Activated T-cell treated with anti-CD3 and anti-CD28 coated beads, Interleukin-2, amount 50 U/mL, for 4 hours (primary cell): Measurements from ENCODE around the gene PODN. TPM values are rescaled to one million over a fixed set of nuclear protein-coding genes. Genes with fewer than 3 reads are reported as not detected.

ENCODE experiments used
- ATAC-seq, 2 donors: fragments of 200-7000 bp; cut with Tn5 transposase; one replicate each; pipeline ENCODE4 v1.10.0; 2021
- DNase-seq: peaks from one replicate; pipeline ENCODE4 v3.0.0-alpha.2; 2020
- H3K27me3 Mint-ChIP-seq: one replicate; pipeline ENCODE4 v1.8.0; 2021; ENCODE audit warnings: low read depth, mixed read lengths
- H3K36me3 Mint-ChIP-seq: one replicate; pipeline ENCODE4 v1.8.0; 2022; ENCODE audit warnings: mixed read lengths; ENCODE audit not compliant: insufficient read depth
- H3K4me1 Mint-ChIP-seq: one replicate; pipeline ENCODE4 v1.8.0; 2021; ENCODE audit warnings: low read depth, mixed read lengths
- H3K4me3 Mint-ChIP-seq: one replicate; pipeline ENCODE4 v1.8.0; 2021; ENCODE audit warnings: mild to moderate bottlenecking, moderate library complexity, mixed read lengths
- H3K9me3 Mint-ChIP-seq: one replicate; pipeline ENCODE4 v1.8.0; 2021; ENCODE audit warnings: mixed read lengths
- total RNA-seq, 3 donors: library from RNA; stranded (reverse); gene quantifications; one replicate each; pipeline ENCODE4 v1.2.1, GENCODE V29; 2021

PODN gene
- total RNA-seq, 3 donors from 2014 or later = 0.11 to 0.23 TPM; not detected in 1

DNA sequence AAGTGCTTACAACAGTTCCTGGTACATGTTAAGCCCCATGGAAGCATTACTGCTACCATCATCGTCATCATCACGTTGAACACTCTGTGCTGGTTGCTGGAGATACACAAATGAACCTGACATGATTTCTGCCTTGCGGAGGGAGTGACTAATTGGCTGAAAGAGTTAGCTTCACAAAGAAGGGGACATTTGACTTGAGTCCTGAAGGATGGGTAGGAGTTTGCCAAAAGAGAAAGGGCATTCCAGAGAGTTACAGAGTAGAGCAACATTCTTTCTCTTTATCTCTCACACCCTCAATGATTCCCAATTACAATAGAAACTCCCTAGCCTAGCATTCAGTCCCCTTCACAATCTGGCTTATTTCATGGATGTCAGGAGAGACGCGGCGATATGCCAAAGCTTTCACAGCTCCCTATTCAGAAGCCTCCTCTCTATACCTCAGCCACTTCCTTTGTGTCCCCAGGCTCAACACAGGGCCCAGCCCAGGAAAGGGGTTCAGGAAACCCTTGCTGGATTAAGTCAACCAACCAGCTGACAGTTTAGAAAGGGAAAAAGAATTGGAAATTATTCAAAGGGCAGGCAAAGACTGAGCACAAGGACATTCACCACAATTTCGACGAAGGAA lies 42.4 kb downstream of the PODN start:
- Mint-ChIP-seq H3K4me3 (no peak overlapping the region), H3K4me1 (peaks cover 7% of the 10 kb centered on the region), H3K27me3 (peaks cover 3% of the 10 kb centered on the region), H3K9me3 (no peaks in the 10 kb centered on the region), H3K36me3 (no peaks in the 10 kb centered on the region)
- ATAC-seq (no peak), DNase-seq (no peak)

DNA sequence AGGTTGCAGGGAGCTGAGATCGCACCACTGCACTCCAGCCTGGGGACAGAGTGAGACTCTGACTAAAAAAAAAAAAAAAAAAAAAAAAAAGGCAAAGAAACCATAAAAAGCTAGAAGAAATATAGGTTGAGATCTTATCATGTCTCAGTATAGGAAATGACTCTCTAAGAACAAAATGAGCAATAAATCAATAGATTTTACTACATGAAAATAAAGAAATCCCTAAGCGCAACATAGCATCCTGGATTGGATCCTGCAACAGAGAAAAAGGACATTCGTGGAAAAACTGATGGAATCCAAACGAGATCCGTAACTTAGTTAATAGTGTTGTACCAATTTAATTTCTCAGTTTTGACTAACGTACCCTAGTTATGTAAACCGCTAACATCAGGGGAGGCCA lies 45.1 kb downstream of the PODN start:
- H3K4me3 Mint-ChIP-seq = no peak overlapping the region

DNA sequence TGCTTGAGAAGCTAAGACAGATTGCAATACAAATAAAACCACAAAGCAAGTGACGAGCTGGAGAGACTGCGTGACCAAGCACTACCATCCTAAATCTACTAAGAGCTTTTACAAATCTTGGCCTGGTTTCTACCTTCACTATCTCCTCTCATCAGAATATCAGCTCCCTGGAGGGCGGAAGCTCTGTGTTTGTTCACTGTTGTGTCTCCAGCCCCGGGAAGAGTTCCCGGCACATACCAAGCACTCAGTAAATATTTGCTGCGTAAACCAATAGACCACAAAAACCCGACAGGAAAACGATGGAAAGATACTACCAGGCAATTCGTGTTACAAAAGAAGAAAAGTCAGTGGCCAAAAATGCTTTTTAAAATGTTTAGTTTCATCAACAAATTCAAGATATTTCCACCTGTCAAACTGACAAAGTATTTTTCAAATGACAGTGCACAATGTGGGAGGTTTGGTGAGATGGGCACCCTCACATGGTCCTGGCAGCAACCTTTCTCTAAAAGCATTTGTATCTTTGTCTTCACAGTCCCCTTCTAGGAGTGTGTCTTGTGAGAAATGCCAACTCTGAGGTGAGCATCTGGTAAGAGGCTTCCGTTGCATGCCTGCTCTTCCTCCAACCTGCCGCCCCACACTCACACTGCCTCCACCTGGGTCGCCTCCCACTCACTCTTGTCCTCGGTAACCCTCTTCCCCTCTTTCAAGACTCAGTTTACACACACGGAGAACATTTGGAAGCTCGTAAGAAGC lies 45.7 kb downstream of the PODN start:
- Mint-ChIP-seq H3K36me3 (no peaks in the 10 kb centered on the region), H3K4me1 (peaks cover 11% of the 10 kb centered on the region), H3K4me3 (no peak overlapping the region), H3K27me3 (peaks cover 6% of the 10 kb centered on the region), H3K9me3 (peaks cover 3% of the 10 kb centered on the region)
- ATAC-seq (no peak), DNase-seq (no peak)

More for the DNA sequence above, 45.1 kb downstream of the PODN start:
- DNase-seq = no peak
- no peaks in the 10 kb centered on the region for H3K9me3 Mint-ChIP-seq
- no peak for ATAC-seq
- H3K27me3 Mint-ChIP-seq = peaks cover 6% of the 10 kb centered on the region
- no peaks in the 10 kb centered on the region for H3K36me3 Mint-ChIP-seq
- H3K4me1 Mint-ChIP-seq = peaks cover 11% of the 10 kb centered on the region

DNA sequence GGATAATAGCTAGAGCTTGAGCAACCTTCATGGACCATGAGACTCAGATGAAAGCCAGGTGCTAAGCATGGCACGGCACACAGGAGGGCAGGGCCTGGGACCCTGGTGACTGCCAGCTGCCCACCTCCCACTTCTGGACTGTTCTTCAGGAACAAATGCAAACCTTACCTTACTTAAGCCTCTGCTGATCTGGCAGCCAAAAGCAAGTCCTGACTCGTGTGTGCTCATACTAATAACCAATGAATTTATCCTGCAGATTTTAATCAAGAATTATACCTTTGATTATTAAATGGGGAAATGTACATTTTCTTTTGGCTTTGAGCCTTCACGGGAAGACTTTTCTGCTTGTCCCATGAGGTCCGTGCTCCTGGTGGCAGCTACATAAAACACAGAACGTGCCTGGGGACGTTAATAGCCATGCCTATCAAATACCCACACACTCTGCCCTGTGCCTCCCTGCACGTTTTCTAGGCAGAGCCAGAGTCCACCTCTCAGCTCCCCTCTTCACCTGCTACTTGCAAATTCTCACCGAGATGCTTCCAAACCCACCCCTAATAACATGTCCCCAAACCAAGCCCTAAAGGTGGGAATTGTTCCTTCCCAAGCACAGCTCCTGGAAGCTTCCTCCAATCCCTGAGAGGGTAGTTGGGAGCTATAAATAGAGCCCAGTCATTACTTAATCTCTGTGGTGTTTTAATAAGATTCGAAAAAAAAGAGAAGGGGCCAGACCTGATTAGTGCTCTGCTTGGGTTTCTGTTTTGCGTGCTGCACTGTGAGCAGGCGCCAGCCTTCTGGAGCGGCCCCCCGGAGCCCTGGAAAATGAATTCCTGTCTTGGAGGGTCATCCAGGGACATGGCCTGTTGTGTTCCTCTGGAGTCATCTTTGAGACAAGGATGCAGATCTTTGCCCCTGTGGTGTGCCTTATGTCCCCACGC lies 46.9 kb downstream of the PODN start:
- ATAC-seq (no peak), DNase-seq (no peak)
- Mint-ChIP-seq H3K36me3 (no peaks in the 10 kb centered on the region), H3K4me3 (no peak overlapping the region), H3K27me3 (peaks cover 6% of the 10 kb centered on the region), H3K9me3 (peaks cover 3% of the 10 kb centered on the region), H3K4me1 (peaks cover 11% of the 10 kb centered on the region)

DNA sequence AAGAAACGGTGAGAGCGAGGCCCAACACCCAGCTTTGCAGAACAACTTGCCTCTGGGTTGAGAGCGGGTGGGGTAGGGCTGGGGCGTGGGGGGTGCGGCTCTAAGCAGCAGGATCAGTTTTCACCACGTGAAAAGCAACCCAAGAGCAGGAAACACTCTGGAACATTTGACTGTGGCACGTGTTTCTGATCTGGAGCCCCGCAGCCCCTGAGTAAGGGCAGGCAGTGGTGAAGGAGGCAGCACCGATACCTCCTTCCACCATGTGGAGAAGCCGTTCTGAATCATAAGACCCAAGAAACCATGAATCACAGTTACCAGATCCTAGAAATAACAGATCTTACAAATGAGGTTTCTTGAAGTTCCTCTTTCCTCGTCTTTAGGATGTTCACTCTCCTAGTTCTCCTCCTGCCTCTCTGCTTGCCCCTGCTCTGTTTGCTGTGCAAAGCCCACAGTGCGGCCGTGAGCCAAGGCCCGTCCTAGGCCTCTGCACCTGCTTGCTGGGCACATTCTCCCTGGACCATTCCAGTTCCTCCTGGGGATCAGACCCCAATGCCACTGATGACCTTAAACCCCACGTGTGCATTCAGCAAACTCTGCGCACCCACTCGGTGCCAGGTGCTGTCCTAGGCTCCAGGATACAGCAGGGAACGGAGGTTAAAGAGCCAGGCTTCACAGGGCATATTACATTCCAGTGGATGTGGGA lies 48.5 kb downstream of the PODN start:
- peak; percentile 74 to 76 for ATAC-seq
- H3K36me3 Mint-ChIP-seq = no peaks in the 10 kb centered on the region
- peaks cover 11% of the 10 kb centered on the region for H3K4me1 Mint-ChIP-seq
- H3K4me3 Mint-ChIP-seq = no peak overlapping the region
- no peak for DNase-seq
- H3K27me3 Mint-ChIP-seq = peaks cover 6% of the 10 kb centered on the region
- peaks cover 3% of the 10 kb centered on the region for H3K9me3 Mint-ChIP-seq

DNA sequence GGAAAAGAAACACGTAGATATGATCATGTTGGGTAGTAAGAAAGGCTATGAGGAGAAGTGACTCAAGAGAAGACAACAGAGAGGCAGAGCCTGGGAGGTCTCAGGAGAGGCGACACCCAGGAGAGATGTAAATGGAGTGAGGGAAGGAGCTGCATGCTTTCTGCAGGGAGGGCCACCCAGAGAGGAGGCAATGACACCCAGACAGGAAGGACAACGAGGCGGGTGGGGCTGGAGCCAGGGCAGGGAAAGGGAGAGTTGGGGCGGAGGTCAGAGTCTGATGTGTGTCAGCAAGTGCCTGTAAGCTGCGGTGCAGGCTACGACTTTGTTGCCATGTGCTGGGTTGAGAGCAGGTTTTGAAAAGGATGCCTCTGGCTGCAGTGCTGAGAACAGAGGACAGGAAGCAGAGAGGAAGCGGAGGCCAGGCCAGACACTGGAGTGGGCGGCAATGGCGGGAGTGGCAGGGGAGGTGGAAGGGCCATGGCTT lies 49.1 kb downstream of the PODN start:
- H3K4me1 Mint-ChIP-seq = peaks cover 11% of the 10 kb centered on the region
- no peak overlapping the region for H3K4me3 Mint-ChIP-seq
- H3K9me3 Mint-ChIP-seq = peaks cover 3% of the 10 kb centered on the region
- H3K36me3 Mint-ChIP-seq = no peaks in the 10 kb centered on the region
- DNase-seq = no peak
- H3K27me3 Mint-ChIP-seq = peaks cover 3% of the 10 kb centered on the region
- peak; percentile 35 to 44 for ATAC-seq

DNA sequence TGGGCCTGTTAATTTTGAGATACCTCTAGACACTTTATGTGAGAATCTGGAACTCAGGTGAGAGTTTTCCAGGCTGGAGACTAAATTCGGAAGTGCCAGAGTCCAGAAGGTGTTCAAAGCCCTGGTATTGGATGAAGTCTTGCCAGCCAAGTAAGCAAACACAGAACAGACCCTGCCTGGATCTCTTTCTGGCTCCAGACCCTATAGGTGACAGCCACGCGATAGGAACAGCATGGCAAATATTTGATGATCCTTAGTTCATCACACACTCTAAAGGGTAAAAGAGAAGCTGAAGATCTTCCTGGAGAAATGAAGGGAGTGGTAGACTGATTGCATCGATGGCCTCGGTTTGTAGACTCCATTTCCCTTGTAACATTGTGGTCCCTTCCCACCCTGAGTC lies 49.7 kb downstream of the PODN start:
- Mint-ChIP-seq H3K36me3 (no peaks in the 10 kb centered on the region), H3K4me3 (no peak overlapping the region), H3K9me3 (peaks cover 3% of the 10 kb centered on the region), H3K27me3 (peaks cover 3% of the 10 kb centered on the region), H3K4me1 (peaks cover 11% of the 10 kb centered on the region)
- no peak for DNase-seq
- ATAC-seq = no peak

DNA sequence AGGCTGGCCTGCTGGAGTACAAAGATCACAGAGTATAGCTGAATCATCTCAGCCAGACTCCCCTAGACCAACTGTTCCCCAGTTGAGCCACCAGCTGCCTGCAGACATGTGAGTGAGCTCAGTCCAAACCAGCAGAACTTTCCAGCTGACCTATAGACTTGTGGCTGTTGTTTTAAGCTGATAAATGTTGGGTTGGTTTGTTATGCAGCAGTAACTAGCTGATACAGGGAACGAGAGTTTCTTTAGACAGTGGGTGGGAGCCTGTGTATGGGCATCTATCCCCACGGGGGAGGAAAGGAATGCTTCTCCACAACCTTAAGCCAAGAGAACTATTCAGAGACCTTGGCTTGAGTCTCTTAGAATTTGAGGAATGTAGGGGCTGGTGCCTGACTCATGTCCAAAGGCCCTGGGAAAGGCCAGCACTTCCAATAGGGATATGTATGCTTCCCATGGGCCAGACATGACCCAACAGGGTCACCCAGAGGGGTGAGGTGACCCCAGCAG lies 50.3 kb downstream of the PODN start:
- DNase-seq (no peak), ATAC-seq (no peak)
- no peak overlapping the region for H3K4me3 Mint-ChIP-seq
- peaks cover 3% of the 10 kb centered on the region for H3K9me3 Mint-ChIP-seq
- H3K27me3 Mint-ChIP-seq = peaks cover 3% of the 10 kb centered on the region
- peaks cover 9% of the 10 kb centered on the region for H3K4me1 Mint-ChIP-seq
- no peaks in the 10 kb centered on the region for H3K36me3 Mint-ChIP-seq

DNA sequence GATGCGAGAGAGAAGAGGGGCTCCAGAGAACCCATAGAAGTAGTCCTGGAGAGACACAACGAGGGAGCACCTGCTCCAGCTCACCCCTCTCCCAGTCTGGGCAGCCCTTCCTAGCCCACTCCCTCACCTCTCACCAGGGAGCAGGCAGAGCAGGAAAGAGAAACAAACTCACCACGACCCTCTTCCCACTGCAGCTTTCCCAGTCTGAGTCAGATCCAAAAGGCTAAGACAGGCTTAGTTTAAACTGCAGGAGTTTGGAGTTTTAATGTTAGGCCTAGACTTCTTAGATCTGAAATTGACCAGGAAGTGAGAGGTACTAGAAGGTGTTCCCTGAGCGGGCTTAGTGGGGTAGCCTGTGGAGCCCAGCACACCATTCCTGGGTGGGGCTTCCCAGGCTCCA lies 50.8 kb downstream of the PODN start:
- Mint-ChIP-seq H3K4me3 (no peak overlapping the region), H3K36me3 (no peaks in the 10 kb centered on the region), H3K9me3 (peaks cover 3% of the 10 kb centered on the region), H3K27me3 (peaks cover 3% of the 10 kb centered on the region), H3K4me1 (peaks cover 5% of the 10 kb centered on the region)
- DNase-seq (no peak), ATAC-seq (no peak)

DNA sequence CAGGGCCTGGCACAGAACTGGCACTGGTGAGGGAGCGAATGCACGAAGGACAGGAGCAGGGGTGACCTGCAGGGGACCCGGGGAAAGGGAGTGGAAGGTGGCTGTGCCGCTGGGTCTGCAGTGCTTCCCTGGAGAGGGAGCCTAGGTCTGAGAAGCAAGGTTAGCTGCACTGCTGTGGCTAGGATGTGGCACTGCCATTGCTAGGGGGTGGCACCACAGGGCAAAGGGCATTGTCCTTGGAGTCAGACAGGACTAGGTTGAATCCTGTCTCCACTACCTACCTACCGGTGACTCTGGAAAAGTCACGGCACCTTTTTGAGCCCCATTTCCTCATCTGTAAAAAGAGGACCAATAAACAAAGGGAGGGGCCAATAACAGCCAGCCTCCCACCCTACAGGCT lies 52.1 kb downstream of the PODN start:
- H3K9me3 Mint-ChIP-seq = peaks cover 3% of the 10 kb centered on the region
- DNase-seq = no peak
- peaks cover 3% of the 10 kb centered on the region for H3K27me3 Mint-ChIP-seq
- no peak overlapping the region for H3K4me3 Mint-ChIP-seq
- peaks cover 5% of the 10 kb centered on the region for H3K4me1 Mint-ChIP-seq
- H3K36me3 Mint-ChIP-seq = no peaks in the 10 kb centered on the region
- ATAC-seq = no peak

DNA sequence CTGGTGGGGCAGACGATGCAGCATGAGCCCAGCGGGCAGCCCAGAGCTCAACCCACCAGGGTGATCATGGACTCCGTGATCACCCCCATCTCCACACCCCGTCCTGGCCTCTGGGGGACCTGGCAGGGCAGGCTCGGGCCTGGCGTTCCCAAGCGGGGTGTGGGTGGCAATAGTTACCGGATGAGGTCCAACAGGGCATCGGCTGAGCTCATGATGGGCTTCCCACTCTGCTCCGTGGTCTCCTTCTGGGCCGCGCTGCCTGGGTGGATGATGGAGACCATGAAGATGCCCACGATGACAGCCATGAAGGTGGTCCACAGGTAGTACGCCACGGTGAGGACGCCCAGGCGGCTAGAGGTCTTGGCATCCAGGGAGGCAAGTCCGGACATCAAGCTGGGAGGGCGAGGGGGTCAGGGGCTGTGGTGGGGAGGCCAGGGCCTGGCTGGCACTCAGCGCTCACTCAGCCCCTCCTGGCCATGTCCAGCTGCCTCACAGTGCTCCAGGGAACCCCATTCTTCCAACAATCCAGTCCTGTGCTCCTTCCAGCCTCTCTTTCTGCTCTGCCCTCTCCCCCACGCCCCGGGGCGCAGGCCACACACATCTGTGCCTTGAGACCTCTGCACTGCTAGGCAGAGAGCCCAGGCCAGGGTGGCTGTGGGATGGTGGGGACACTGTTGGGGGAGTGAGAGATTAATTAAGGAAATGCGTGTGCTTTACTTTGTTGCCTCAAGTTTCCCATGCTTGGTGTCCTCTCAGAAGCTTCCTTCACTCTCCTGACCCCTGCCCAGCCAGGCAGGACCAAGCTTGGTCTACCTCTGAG lies 52.8 kb downstream of the PODN start:
- peaks cover 4% of the 10 kb centered on the region for H3K27me3 Mint-ChIP-seq
- peaks cover 3% of the 10 kb centered on the region for H3K9me3 Mint-ChIP-seq
- peaks cover 5% of the 10 kb centered on the region for H3K4me1 Mint-ChIP-seq
- ATAC-seq (no peak), DNase-seq (no peak)
- H3K4me3 Mint-ChIP-seq = no peak overlapping the region
- H3K36me3 Mint-ChIP-seq = no peaks in the 10 kb centered on the region

DNA sequence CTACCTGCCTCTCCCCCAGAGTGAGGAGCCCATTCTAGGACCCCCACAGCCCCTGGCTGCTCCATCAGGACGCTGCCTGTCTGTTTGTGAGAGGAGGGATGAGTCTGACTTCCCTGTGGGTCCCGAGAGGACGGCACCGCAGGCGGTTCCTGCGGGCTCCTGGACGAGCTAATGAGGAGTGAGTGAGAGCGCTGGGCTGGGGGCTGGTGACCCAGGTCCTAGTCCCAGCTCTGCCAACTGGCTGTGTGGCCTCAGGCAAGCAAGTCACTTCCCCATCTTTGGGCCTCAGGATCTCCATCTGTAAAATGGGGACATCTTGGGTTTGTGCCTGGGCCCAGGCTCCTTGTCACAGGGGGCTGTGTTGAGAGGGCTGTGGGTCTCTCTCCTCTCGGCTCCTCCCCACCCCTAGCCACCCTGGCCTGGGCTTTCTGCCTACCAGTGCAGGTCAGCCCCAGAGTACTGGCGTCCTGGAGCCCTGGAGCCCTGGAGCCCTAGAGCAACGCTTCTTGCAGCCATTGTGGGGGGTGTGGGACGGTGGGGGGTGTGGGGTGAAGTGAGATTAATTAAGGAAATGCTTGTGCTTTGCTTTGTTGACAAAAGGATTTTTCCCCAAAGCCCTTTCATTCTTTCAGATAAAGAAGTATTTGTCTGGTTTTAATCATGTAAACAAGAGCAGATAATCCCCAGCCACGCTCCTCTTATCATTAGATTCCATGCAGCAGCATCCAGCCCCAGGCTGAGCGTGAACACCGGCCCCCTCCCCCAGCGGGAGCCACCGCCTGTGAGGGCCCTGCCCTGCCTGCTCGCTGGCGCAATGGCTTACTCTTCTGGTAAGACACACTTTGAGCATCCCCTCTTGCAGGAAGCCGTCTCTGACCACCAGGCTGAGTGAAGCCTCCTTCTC lies 53.6 kb downstream of the PODN start:
- Mint-ChIP-seq H3K4me1 (peaks cover 4% of the 10 kb centered on the region), H3K36me3 (no peaks in the 10 kb centered on the region), H3K27me3 (peaks cover 7% of the 10 kb centered on the region), H3K4me3 (no peak overlapping the region), H3K9me3 (peaks cover 3% of the 10 kb centered on the region)
- ATAC-seq (no peak), DNase-seq (no peak)
